B cell (primary cell): ENCODE results near the gene PSAP.

Source experiments
- EZH2 ChIP-seq: IDR thresholded peaks from 2 replicates; pipeline ENCODE4 v1.6.1; 2012; ENCODE audit warnings: borderline replicate concordance, low read depth, mild to moderate bottlenecking, moderate library complexity, low read length; ENCODE audit not compliant: insufficient read depth, poor library complexity, severe bottlenecking
- TF ChIP-seq, protein P1 (sequence below): fragments of 200-600 bp; IDR thresholded peaks from one replicate; pipeline ENCODE4 v1.8.0; 2022; ENCODE audit warnings: antibody characterized with exemption, mild to moderate bottlenecking

DNA sequence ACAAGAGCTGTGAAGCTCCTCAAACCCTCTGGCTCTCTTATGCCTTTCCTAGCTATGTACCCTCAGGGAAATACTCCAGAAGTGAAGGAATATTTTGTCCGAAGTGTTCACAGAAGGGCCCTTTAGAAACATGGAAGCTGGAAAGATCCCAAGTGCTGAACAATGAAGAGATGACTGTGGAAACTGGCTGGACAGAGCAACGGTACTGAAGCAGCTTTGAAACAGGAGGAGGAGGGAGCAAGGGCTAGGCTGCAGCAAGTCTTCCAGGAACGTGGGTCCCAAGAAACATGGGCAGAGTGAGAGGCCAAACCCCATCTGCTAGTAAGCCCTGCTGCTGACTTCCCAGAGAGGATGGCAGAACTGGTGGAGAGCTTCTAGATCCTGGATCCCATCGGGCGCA lies 3.0 kb upstream of the PSAP start:
- TF ChIP-seq, protein P1, sequence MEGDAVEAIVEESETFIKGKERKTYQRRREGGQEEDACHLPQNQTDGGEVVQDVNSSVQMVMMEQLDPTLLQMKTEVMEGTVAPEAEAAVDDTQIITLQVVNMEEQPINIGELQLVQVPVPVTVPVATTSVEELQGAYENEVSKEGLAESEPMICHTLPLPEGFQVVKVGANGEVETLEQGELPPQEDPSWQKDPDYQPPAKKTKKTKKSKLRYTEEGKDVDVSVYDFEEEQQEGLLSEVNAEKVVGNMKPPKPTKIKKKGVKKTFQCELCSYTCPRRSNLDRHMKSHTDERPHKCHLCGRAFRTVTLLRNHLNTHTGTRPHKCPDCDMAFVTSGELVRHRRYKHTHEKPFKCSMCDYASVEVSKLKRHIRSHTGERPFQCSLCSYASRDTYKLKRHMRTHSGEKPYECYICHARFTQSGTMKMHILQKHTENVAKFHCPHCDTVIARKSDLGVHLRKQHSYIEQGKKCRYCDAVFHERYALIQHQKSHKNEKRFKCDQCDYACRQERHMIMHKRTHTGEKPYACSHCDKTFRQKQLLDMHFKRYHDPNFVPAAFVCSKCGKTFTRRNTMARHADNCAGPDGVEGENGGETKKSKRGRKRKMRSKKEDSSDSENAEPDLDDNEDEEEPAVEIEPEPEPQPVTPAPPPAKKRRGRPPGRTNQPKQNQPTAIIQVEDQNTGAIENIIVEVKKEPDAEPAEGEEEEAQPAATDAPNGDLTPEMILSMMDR = no peak
- no peak for TF ChIP-seq EZH2
